ENCODE measurements around the gene ARRDC2.

DNA sequence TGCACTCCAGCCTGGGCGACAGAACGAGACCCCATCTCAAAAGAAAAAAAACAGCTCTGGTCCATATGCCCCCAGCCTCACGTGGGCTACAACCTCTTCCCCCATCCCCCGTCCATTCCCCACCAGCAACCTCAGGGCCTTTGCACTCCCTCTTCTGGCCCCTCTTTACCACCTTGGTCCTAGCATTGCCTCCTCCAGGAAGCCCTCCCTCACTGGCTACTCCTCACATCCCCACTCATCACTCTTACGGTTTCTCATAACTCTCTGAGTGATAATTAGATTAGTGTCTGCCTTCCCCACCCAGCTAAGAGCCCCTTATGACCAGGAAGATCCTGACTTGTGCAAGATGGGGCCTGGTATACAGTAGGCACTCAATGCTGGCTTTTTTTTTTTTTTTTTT is 48.0 kb downstream of the ARRDC2 start:
- TF ChIP-seq, protein P1, sequence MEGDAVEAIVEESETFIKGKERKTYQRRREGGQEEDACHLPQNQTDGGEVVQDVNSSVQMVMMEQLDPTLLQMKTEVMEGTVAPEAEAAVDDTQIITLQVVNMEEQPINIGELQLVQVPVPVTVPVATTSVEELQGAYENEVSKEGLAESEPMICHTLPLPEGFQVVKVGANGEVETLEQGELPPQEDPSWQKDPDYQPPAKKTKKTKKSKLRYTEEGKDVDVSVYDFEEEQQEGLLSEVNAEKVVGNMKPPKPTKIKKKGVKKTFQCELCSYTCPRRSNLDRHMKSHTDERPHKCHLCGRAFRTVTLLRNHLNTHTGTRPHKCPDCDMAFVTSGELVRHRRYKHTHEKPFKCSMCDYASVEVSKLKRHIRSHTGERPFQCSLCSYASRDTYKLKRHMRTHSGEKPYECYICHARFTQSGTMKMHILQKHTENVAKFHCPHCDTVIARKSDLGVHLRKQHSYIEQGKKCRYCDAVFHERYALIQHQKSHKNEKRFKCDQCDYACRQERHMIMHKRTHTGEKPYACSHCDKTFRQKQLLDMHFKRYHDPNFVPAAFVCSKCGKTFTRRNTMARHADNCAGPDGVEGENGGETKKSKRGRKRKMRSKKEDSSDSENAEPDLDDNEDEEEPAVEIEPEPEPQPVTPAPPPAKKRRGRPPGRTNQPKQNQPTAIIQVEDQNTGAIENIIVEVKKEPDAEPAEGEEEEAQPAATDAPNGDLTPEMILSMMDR (IDR thresholded peaks at IDR 0.05): no peak
- TF ChIP-seq POLR2A (IDR thresholded peaks at IDR 0.05) (no peak), POLR2AphosphoS5 (IDR thresholded peaks at IDR 0.05) (no peak), EP300 (IDR thresholded peaks at IDR 0.05) (no peak)

Measured in gastroesophageal sphincter (tissue), 3 donors.